Gastrocnemius medialis (tissue), 4 donors: ENCODE results near the gene HES4.

ENCODE experiments used
- POLR2A ChIP-seq, 2 donors: fragments of 450-650 bp; IDR thresholded peaks; one replicate each; pipeline ENCODE4 v1.6.1; 2017; ENCODE audit warnings: antibody characterized with exemption in 2 of 2, mild to moderate bottlenecking in 2 of 2, moderate library complexity in 2 of 2
- TF ChIP-seq, protein P1 (sequence below), 5 experiments: fragments of 450-650 bp in 3 of 5; fragments of 200-600 bp in 2 of 5; sonication (generic) in 2 of 5; IDR thresholded peaks in 4 of 5; conservative IDR thresholded peaks in 1 of 5; 1 replicate in 4 of 5; 2 replicates in 1 of 5; pipeline ENCODE4 v1.5.1; 2016 to 2019; ENCODE audit warnings: antibody characterized with exemption in 5 of 5, mild to moderate bottlenecking in 3 of 5, moderate library complexity in 3 of 5

DNA sequence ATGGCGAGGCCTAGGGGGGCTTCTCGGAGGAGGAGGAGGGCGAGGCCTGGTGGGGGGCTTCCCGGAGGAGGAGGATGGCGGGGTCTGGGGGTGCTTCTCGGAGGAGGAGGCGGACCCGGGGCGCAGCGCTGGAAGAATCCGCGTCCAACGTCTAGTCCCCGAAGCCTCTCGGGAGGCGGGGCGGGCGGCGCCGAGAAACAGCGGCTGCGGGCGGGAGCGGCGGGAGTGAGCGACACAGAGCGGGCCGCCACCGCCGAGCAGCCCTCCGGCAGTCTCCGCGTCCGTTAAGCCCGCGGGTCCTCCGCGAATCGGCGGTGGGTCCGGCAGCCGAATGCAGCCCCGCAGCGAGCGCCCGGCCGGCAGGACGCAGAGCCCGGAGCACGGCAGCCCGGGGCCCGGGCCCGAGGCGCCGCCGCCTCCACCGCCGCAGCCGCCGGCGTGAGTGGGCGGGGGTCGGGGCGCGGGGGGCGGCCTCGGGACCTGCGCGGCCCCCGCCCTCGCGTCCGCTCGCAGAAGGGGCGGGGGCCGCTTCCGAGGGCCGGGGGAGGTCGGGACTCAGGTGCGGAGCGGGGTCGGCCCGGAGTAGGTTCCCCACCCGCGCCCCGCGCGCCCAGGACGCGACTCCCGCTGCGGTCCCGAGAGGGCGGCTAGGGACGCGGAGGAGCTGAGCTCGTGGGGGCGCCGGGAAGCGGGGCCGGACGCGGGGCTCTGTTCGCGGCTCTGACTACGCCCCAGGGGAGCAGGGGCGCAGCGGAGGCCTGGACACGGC, 39.4 kb downstream of the HES4 start, which contains the start of gene KLHL17:
- TF ChIP-seq, protein P1, sequence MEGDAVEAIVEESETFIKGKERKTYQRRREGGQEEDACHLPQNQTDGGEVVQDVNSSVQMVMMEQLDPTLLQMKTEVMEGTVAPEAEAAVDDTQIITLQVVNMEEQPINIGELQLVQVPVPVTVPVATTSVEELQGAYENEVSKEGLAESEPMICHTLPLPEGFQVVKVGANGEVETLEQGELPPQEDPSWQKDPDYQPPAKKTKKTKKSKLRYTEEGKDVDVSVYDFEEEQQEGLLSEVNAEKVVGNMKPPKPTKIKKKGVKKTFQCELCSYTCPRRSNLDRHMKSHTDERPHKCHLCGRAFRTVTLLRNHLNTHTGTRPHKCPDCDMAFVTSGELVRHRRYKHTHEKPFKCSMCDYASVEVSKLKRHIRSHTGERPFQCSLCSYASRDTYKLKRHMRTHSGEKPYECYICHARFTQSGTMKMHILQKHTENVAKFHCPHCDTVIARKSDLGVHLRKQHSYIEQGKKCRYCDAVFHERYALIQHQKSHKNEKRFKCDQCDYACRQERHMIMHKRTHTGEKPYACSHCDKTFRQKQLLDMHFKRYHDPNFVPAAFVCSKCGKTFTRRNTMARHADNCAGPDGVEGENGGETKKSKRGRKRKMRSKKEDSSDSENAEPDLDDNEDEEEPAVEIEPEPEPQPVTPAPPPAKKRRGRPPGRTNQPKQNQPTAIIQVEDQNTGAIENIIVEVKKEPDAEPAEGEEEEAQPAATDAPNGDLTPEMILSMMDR (IDR thresholded peaks at IDR 0.05 in 4 of 5, conservative IDR thresholded peaks at IDR 0.05 in 1 of 5) = no peak
- TF ChIP-seq POLR2A (IDR thresholded peaks at IDR 0.05) = no peak
